ENCODE results near the gene KDM6A.
"Not testable (repeated sequence)": the region's sequence is repeated elsewhere in the genome, so short reads cannot be mapped to it uniquely, and the experiment has no call there.

KDM6A gene

GRCh38 chrX:45070116-45071007 lies 197.4 kb downstream of the KDM6A start:
- in situ Hi-C loops (cut with HindIII; ENCODE audit: low pct_ligation_motif_present, low sequenced_read_pairs): no loop called here

GRCh38 chrX:45073011-45073410 lies 200.0 kb downstream of the KDM6A start:
- DNase-seq; H3K27ac ChIP-seq; H3K4me3 ChIP-seq (ENCODE audit: low read depth, low read length); in situ Hi-C loops (cut with HindIII; ENCODE audit: low pct_ligation_motif_present, low sequenced_read_pairs); H3K27me3 ChIP-seq (replicated peaks); H3K36me3 ChIP-seq (replicated peaks): not testable (repeated sequence)

More at GRCh38 chrX:45070116-45071007, 197.4 kb downstream of the KDM6A start:
- no peak overlapping the region for H3K27ac ChIP-seq
- H3K36me3 ChIP-seq (replicated peaks): peaks cover 7% of the 10 kb centered on the region
- DNase-seq: peak; percentile 56
- no peaks in the 10 kb centered on the region for H3K27me3 ChIP-seq (replicated peaks)
- H3K4me3 ChIP-seq (ENCODE audit: low read depth, low read length): no peak overlapping the region
- TF ChIP-seq CTCF (IDR thresholded peaks at IDR 0.05; ENCODE audit: low read depth, low read length, missing control alignments): peak; percentile 78

GRCh38 chrX:45077748-45078424 lies 204.9 kb downstream of the KDM6A start:
- Histone ChIP-seq H3K27me3 (replicated peaks) (no peaks in the 10 kb centered on the region), H3K27ac (no peak overlapping the region), H3K4me3 (ENCODE audit: low read depth, low read length) (no peak overlapping the region), H3K36me3 (replicated peaks) (no peaks in the 10 kb centered on the region)
- no peak for TF ChIP-seq CTCF (IDR thresholded peaks at IDR 0.05; ENCODE audit: low read depth, low read length, missing control alignments)
- DNase-seq: no peak
- in situ Hi-C loops (cut with HindIII; ENCODE audit: low pct_ligation_motif_present, low sequenced_read_pairs): no loop called here

GRCh38 chrX:45083314-45083713 lies 210.3 kb downstream of the KDM6A start:
- Histone ChIP-seq H3K36me3 (replicated peaks) (peaks cover 6% of the 10 kb centered on the region), H3K27ac (no peak overlapping the region), H3K4me3 (ENCODE audit: low read depth, low read length) (no peak overlapping the region), H3K27me3 (replicated peaks) (no peaks in the 10 kb centered on the region)
- in situ Hi-C loops (cut with HindIII; ENCODE audit: low pct_ligation_motif_present, low sequenced_read_pairs): no loop called here
- TF ChIP-seq CTCF (IDR thresholded peaks at IDR 0.05; ENCODE audit: low read depth, low read length, missing control alignments): no peak
- DNase-seq: no peak

GRCh38 chrX:45110494-45110893 lies 237.5 kb downstream of the KDM6A start:
- Histone ChIP-seq H3K4me3 (ENCODE audit: low read depth, low read length) (no peak overlapping the region), H3K27ac (no peak overlapping the region), H3K27me3 (replicated peaks) (no peaks in the 10 kb centered on the region), H3K36me3 (replicated peaks) (peaks cover 6% of the 10 kb centered on the region)
- in situ Hi-C loops (cut with HindIII; ENCODE audit: low pct_ligation_motif_present, low sequenced_read_pairs): no loop called here
- TF ChIP-seq CTCF (IDR thresholded peaks at IDR 0.05; ENCODE audit: low read depth, low read length, missing control alignments): no peak
- DNase-seq: no peak

- H3K36me3 ChIP-seq (replicated peaks): no peaks in the 10 kb centered on the region
- no peaks in the 10 kb centered on the region for H3K27me3 ChIP-seq (replicated peaks)
- in situ Hi-C loops (cut with HindIII; ENCODE audit: low pct_ligation_motif_present, low sequenced_read_pairs): no loop called here
- H3K4me3 ChIP-seq (ENCODE audit: low read depth, low read length): no peak overlapping the region
- no peak for TF ChIP-seq CTCF (IDR thresholded peaks at IDR 0.05; ENCODE audit: low read depth, low read length, missing control alignments)
- DNase-seq: no peak
- no peak overlapping the region for H3K27ac ChIP-seq
These were observed 253.2 kb downstream of the KDM6A start for GRCh38 chrX:45126158-45126557.

All from brain microvascular endothelial cell (primary cell).